Suprapubic skin (tissue), 4 donors: ENCODE measurements around the gene EYA3.

ENCODE experiments used
- CTCF ChIP-seq, 2 donors: fragments of 200-600 bp in 1 of 2; fragments of 450-650 bp in 1 of 2; sonication (generic) in 1 of 2; IDR thresholded peaks; one replicate each; pipeline ENCODE4 v1.5.1; 2016 to 2019; ENCODE audit warnings: antibody characterized with exemption in 2 of 2, mild to moderate bottlenecking in 1 of 2, moderate library complexity in 1 of 2
- EP300 ChIP-seq: sonication (generic); formaldehyde crosslinking; IDR thresholded peaks from one replicate; pipeline ENCODE4 v1.6.1; 2017; ENCODE audit warnings: antibody characterized with exemption
- POLR2A ChIP-seq, 2 donors: fragments of 450-650 bp; IDR thresholded peaks; one replicate each; pipeline ENCODE4 v1.6.1; 2017; ENCODE audit warnings: antibody characterized with exemption in 2 of 2, mild to moderate bottlenecking in 2 of 2, moderate library complexity in 2 of 2
- POLR2AphosphoS5 ChIP-seq, 3 donors: sonication (generic); formaldehyde crosslinking; IDR thresholded peaks; one replicate each; pipeline ENCODE4 v1.6.1; 2017; ENCODE audit warnings: antibody characterized with exemption in 3 of 3

DNA sequence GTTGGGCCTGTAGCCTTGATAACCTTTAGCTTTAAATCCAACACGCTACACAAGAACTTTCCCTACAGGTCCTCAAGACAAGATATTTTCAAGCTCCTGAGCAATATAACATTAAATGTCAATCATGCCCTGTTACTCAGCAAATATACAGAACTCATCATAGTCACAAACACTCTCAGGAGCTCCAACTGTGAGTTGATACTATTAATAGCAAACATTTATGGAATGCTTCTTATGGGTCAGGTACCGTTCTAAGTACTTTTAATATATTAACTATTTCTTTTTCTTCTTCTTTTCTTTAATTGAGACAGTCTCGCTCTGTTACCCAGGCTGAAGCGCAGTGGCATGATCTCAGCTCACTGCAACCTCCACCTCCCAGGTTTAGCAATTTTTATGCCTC lies 10.1 kb downstream of the EYA3 start:
- TF ChIP-seq POLR2A (IDR thresholded peaks at IDR 0.05), result no peak
- no peak for TF ChIP-seq CTCF (IDR thresholded peaks at IDR 0.05)
- TF ChIP-seq EP300, result no peak
- TF ChIP-seq POLR2AphosphoS5 (IDR thresholded peaks at IDR 0.05), result no peak
